Activated CD4-positive, CD25-positive, alpha-beta regulatory T cell (primary cell): ENCODE results near the gene BATF.
A peak's percentile ranks its signal among the peaks of the same experiment; 100 is the strongest.

Source experiments
- DNase-seq, 4 experiments: peaks; one replicate each; lab custom pipeline; 2025; lab: John Stamatoyannopoulos, UW

BATF gene

DNA sequence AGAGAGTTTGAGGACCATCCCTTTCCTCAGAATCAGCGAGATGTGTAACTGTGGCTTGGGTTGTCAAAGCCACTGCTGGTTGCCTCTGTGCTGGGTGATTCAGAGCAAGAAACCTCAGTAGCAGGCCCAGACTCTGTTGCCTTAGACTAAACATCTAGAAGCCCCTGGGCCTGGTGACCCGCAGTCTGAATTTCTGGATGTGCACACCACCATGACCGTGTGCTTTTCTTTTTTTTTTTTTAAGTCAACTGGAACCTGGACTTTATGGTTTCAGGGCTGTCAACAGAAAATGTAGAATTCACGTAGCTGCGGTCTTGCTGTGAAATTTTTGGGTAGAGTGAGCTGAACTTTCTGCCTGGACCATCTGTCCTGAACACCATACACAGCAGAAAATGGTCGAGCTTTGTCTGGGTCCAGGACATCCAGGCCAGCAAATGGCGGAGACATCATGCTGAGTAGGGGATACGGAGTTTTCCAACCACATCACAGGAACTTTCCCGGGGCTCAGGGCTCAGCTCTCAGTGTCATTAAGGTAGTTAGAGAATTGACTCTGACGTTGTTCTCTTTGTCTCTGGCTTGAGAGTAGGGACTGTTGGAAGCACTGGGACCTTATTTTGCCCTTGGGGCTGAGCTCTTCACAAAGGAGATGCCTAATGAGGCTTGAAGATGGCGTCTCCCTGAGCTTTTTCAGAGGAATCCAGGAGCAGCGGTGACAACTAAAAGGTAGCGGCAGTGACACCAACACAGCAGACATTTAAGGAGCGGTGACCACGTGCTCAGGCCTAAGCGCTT is 23.0 kb upstream of the BATF start:
- no peak for DNase-seq

DNA sequence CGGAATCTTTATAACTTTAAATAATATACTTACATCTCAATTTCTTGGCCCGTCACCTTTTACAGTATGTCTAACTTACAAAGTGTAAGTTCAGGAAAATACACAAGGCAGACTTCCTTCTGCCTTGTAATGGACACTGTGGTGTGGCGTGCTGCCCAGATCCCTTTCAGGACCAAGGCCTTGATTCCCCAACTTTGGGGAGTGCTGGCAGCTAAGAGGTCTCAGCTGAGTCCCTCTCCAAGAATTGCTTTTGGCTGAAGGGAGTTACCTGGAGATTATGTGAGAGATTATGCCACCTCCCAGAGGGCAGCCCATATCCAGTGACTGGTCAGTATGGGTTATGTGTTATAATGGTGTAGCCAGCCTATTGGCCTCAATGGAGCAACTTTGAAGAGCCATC is 21.2 kb upstream of the BATF start:
- DNase-seq: no peak

DNA sequence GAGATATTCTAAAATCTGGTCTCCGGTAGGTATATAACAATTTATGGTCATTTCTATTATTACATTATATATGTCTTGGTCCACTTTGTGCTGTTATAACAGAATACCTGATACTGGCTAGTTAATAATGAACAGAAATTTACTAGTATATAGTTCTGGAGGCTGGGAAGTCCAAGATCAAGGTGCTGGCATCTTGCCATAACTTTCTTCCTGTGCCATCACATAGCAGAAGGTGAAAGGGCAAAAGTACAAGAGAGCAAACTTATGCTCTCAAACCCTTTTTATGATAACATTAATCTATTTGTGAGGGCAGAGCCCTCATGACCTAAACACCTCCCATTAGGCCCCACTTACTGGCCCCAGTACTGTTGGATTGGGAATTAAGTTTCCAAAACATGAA is 17.9 kb upstream of the BATF start:
- DNase-seq: no peak

DNA sequence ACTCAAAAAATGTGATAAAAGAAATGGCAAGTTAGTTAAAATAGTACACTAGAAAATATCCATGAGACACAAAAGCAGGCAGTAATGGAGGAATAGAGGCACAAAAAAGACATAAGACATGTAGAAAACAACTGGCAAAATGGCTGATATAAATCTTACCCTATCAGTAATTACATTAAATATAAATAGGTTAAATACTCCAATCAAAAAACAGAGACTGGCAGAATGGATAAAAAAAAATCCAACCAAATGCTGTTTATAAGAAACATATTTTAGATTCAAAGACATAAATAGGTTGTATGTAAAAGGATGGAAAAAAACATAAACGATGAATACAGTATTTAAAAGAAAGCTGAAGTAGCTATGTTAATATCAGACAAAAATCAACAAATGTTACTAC is 15.3 kb upstream of the BATF start:
- no peak for DNase-seq

DNA sequence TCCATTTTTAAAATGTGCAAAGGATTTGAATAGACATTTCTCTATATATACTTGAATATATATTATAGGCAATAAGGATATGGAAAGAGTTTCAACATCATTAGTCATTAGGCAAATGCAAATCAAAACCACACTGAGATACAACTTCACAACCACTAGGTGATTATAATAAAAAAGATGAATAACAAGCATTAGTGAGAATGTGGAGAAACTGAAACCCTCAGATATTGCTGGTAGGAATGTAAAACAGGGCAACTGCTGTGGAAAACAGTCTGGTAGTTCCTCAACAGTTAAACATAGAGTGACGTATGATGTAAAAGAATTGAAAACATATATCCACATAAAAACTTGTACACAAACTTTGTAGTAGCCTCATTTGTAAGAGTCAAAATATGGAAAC is 11.7 kb upstream of the BATF start:
- DNase-seq: no peak

DNA sequence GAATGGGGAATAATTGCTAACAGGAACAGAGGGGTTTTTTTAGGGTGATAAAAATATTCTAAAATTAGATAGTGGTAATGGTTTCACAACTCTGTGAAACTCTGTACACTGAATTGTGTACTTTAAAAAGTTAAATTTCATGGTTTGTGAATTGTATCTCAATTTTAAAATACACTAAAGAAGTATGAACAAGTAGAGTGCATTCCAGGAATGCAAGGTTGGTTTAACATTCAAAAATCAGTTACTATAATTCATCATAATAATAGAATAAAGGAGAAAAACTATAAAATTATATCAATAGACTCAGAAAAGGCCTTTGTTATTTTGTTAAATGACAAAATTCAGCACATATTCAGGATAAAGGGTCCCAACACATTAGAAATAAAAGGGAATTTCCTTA is 11.1 kb upstream of the BATF start:
- no peak for DNase-seq

DNA sequence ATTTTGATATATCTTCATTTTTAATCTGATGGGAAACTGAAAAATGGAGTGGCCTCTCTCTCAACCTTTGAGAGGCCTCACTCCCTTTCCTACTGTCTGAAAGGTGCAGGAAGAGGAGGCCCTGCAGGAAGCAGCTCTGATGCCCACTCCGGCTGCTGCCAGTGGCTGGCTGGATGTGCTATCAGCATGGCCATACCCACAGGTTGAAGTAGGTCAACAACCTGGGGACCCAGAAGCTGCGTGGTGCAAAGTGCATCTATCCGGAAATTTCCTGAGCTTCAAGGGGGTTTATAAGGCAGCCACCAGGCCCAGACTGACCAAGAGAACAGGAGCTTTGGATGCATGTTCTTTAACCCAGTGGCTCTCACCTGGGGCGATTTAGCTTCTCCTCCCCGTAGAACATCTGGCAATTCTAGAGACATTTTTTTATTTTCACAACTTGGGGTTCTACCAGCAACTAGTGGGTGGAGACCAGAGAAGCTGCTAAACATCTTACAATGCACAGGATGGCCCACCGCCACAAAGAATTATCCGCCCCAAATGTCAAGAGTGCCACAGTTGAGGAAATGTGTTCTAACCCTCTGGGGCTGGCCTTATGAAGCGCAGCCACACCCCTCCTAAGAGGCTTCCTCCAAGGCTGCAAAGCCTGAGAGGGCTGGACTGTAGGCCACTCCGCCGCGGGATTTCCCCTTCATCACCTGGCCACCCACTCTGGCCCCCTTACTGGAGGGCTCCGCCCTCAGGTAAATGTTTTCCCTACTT is 8.2 kb upstream of the BATF start:
- DNase-seq: no peak

DNA sequence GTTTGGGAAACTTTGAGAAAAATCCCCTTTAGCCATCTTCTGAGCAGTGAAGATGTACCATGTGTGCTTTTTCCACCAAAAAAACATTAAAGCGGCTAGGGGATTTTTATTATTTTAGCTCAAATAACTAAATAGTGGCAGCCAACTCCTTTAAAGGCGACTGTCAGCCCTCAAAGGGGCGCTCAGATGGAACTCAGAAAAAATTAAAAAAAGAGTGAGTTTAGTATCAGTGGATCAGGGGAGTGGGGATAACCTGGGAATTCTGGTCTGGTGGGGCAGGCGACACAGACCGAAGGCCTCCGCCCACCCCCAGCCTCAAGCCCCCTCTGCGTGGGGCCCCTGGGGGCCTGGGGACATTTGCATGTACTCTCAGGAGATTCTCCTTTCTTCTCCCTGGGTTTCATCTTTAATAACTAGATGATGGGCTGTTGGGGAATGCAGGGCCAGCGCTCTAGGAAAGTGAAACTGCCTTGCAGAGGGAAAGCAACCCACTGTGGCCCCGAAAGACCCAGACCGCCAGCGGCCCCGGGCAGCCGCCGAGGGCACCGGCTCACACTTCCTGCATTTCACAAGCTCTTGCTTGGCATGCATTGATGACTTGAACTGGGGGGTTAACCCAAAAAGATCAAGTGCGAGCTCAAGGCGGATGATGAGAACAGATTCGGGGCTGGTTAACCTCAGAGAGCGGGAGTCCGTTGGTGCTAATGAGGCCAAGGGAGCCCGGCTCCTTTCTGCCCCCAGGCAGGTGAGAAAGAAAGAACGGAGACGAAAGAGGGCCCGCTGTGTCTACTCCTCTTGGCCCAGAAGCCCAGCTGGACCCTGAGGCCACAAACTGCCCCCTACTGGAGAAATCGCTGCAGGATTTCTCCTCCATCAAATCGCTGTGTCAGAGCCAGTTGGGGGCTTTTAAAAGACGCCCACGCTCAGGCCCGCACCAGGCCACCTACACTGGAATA is 7.3 kb upstream of the BATF start:
- peak in 3 of 4 experiments; percentile 20 to 31 (median 28) for DNase-seq

DNA sequence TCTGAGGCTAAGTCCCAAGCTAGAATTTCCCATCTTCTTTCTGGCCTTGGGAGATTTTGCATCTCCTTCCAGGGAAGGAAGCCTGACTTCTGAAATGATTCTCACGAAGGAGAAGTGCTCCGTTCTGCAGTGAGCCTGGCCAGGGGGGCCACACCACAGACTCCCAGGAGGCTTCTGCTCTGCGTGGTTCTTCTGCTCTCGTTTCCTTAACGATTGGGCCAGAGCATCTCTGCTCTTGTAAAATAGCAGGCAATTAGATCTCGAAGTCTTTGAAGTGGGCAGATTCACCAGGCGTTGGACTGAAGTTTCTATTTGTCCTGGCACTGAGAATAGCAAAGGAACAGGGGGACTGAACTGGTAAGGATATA is 6.7 kb upstream of the BATF start:
- DNase-seq: no peak

DNA sequence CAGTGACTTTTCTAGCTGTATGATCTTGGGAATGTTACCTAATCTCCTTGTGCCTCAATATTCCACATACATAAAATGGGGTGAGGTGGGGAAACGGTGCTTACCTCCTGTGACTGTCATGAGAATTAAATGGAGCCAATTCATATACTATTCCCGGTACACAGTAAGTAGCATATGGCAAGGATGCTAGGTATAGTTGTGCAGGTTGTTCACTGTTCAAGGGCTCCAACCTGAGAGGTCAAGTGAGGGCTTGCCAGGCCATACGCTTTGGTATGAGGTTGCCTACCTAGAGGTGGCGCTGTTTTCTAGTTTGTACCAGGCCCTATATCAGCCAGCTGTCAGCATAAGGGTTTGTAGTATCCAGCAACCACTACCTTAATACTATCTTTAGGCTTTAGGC is 3.6 kb upstream of the BATF start:
- DNase-seq: no peak

DNA sequence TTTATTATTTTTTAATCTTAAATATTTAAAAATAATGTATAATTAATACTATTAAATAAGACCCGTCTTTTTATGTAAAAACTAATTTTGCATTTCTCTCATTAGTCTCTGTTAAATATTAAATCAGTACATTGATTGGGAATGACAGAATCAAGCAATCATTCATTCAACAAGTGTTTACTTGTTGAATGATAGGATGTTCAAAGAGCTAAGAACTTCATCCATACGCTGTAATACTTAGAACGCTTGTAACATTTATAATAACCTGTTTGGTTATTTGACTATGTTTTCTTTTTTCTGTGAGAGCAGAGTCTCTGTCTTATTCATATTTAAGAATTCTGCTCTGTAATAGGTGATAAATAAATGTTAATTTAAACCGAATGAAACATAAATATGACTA is 2.9 kb upstream of the BATF start:
- no peak for DNase-seq

DNA sequence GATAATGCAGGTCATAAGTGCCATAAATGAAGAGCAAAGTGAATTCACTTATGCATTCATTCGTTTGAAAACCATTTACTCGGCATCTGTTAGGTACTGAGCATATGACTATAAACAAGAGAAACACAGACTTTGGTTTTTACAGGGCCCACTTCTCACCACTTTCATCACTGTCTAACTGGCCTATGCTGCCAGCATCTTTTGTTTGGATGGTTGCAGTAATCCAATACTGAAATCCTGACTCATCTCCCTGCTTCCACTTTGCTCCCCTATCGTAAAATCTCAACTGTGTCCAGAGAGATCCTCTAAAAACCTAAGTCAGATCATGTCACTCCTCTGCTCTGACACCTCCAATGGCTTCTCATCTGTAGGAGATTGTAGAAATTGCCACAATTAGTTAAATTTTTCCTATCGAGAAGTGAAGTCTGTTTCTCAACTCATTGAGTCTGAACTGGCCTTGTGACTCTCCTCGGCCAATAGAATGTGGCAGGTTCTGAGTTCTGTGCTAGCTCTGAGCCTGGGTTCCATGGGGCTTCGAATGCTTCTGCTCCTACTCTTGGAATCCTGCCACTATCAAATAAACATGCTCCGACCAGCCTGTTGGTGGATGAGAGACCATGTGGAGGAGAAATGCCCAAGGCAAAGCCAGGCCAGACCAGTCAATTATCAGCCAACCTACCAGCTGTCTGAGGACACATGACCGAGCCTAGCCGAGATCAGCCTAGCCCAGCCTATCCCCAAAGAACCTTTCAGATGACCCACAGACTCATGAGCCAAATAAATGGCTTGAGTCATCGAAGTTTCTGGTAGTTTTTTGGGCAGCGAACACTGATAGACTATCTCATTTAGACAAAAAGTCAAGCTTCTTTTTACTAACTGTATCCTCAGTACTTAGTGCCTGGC is 2.2 kb upstream of the BATF start:
- DNase-seq: no peak

DNA sequence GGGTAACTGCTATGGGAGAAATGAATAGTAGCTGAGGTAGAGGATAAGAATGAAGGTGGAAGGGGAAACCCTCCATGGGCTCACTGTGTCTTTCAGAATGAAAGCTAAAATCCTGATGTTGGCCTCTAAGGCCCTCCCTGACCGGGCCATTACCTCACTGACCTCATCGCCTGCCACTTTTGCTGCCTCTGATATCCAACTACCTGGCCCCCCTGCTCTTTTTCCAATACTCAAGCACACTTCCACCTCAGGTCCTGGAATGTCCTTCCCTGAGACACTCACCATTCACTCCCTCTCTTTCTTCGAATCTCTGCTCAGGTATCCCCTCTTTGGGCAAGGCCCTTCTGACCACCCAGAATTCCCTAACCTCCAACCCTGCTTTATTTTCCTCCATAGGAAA is 1.4 kb upstream of the BATF start:
- no peak for DNase-seq

DNA sequence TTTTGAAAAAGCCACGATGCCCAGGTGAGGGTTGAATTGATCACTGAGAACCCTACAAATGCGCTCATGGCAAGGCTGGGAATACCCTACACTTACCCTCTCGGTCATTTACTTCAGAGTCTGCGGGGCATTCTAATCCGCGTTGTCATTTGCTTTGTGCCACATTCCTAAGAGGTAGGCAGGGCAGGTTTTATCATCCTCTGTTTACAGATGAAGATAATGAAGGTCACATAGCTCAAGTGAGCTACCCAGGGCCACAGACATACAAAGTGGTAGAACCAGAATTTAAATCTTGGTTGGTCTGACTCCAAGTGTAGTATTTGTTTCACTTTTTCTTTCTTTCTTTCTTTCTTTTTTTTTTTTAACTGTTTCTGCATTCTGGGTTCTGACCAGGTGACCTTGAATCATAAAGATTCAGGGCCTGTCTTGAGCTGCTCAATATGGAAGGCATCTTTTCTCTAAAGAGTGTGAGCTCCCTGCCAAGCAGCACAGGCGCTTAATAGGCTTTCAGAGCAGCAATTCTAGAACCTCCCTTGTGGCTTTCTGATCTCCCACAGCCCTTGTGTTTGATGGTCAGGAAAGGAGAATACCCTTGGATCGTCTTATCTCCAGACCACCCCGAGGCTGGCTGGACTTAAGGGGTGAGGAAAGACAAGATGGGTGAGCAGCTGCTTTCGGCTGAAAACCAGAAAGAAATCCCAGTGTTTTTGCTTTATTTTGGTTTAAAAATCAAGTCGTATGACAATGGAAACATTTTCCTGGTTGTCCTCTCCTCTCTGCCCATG is 662 bp upstream of the BATF start:
- DNase-seq: no peak

DNA sequence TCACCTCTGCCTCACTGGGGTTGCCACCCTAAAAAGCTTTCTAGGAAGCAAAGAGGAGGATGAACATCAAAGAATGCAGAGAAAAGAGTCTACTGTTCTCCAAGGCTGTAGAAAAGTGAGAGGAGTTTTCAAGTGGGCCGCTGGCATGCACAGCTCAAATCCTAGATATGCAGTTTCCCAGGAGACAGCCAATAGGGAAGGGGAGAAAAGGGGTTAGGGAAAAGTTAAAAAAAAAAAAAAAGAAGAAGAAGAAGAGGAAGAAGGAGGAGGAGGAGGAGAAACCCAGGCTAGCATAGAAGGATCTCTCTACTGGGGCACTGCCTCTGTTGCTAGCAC is 682 bp downstream of the BATF start:
- no peak for DNase-seq

DNA sequence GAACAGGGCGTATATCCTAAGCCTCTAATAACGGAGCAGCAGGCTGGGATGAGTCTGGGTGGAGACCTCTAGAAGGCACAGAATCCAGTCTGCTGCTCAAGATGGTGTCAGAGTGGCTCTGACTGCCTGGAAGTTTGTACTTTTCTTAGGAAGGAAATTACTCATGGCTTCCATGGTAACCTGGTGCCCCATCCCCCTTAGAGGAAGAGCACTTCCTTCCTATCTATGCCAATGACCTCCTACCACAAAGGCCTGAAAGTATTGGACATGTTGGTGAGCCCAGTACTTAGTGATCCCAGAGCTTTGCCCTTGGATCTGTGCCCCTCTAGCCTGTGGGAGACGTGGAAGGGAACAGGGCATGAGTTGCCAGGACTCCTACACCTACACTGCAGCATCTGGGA is 1.5 kb downstream of the BATF start:
- DNase-seq: no peak

DNA sequence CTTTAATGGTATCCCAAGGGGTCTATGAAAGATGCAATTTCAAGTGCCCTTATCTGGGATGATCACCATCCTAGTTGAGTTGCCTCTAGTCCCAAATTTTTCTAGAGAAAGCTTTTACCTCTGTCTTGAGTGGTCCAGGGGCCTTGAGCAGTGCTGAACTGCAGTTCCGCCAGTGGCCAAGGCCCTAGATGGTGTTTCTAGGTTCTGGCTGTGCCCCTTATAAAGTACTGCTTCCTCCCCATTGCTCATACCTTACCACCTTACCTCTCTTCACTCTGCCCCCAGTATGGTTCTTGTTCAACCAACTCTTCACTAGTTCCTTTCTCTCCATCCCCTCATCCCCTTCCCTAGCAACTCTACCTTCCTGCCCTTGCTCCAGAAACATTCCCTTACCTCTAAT is 3.7 kb downstream of the BATF start:
- DNase-seq: no peak

DNA sequence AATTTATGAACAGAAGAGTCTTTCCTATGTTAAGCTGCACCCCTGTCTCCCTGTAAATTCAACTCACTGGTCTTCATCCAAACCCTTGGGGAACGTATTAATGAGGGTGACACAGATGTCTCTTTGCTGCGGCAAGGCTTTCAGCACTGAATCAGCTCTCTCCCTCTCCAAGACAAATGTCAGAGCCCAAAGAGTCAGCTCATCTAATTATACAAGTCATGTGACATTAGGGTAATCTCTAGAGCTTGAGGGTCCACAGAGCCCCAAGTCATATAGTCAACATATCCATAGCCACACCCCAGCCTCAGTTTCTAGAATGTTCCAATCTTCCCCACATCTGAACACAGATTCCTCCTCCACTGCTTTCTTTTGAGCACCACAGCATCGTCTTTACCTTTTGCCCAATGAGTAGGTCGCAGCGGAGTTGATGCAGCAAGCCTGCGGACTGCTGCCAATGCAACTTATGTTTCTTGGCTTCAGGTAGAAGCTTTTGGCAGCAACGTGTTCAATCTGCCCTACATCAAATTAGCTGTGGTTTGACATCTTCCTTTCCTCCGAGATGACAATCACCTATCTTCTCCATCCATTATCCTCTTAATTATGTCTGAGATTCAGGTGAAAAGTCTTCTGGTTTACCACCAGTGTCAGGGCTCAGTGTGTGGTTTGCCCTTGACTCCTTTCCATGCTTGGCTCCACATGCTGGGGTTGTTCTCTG is 5.3 kb downstream of the BATF start:
- no peak for DNase-seq

DNA sequence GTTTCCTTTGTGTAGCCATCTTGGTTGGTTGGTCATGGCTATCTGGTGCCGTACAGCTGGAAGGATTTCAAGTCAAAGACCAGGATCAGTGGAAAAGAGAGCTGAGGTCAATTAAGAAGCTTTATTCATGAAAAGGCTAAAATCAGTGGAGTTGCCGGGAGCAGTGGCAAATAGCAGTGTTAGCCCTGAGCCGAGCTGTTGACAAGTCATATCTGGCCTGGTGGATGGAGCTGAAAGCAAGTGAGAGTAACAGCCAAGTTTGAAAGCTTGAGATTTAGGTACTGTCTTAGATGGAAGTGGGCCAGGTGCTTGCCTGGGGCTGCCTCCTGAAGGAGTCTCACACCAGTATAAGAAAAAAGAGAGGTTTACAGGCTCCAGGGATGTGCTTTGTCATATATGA is 9.0 kb downstream of the BATF start:
- no peak for DNase-seq

DNA sequence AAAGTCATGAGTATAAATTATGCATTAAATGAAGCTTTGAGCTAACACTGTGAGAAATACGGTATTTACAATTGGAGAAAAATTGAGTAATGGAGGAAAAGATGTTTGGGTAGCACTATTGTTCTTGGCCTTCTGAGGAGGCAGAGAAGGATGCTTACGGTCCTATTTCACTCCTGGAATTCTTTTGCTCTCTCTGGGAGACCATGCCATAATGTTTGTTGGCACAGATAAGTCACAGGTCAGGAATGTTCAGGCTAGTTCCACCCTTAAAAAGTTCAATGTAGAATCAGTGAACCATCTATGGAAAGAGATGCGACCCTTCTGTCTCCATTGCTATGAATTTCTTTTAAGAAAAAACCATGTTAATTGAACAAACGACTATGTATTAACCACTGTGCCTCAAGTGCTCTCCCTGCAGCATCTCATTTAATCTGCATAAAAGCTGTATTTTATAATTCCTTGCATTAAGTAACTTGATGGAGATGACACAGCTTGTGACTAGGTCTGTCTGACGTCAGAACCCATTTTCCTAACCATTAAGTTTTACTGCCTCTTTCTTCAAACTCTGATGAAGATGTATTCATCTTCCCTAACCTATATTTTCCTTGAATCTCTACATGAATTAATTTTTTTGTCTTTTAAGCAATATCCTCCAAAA is 9.5 kb downstream of the BATF start:
- DNase-seq: no peak
